Glutamatergic neuron (in vitro differentiated cells): ENCODE data around the gene RTN4. TPM values are rescaled to one million over a fixed set of nuclear protein-coding genes. Genes with fewer than 3 reads are reported as not detected.
A peak's percentile ranks its signal among the peaks of the same experiment; 100 is the strongest.

Source experiments
- DNase-seq: peaks from one replicate; pipeline ENCODE4 v3.0.0; 2022
- H3K27ac Mint-ChIP-seq: one replicate; pipeline ENCODE4 v1.8.0; 2020; ENCODE audit warnings: mild to moderate bottlenecking, mixed read lengths, inconsistent platforms; ENCODE audit not compliant: unreplicated experiment
- H3K27me3 Mint-ChIP-seq: one replicate; pipeline ENCODE4 v1.8.0; 2020; ENCODE audit warnings: mild to moderate bottlenecking, moderate library complexity, mixed read lengths, inconsistent platforms; ENCODE audit not compliant: unreplicated experiment
- H3K36me3 Mint-ChIP-seq: one replicate; pipeline ENCODE4 v1.8.0; 2020; ENCODE audit warnings: mild to moderate bottlenecking, mixed read lengths, inconsistent platforms; ENCODE audit not compliant: unreplicated experiment
- H3K4me1 Mint-ChIP-seq: one replicate; pipeline ENCODE4 v1.8.0; 2020; ENCODE audit warnings: mild to moderate bottlenecking, low read depth, mixed read lengths, inconsistent platforms; ENCODE audit not compliant: unreplicated experiment
- H3K4me3 Mint-ChIP-seq: one replicate; pipeline ENCODE4 v1.8.0; 2020; ENCODE audit warnings: mild to moderate bottlenecking, mixed read lengths, inconsistent platforms; ENCODE audit not compliant: unreplicated experiment
- H3K9me3 Mint-ChIP-seq: one replicate; pipeline ENCODE4 v1.8.0; 2020; ENCODE audit warnings: mild to moderate bottlenecking, moderate library complexity, mixed read lengths, inconsistent platforms; ENCODE audit not compliant: unreplicated experiment
- total RNA-seq: library from RNA; stranded (reverse); fragmentation: NEBNext Ultra II Directional; extraction: Animal tissue kit (Norgen Biotek cat#: 25700); gene quantifications from one replicate; pipeline ENCODE4 v1.2.1, GENCODE V29; 2021; ENCODE audit not compliant: unreplicated experiment
- TF ChIP-seq, protein P1 (sequence below): fragments of 200-600 bp; sonication (generic); IDR thresholded peaks from one replicate; pipeline ENCODE4 v1.5.0; 2021; ENCODE audit not compliant: partially characterized antibody, unreplicated experiment

The RTN4 gene
- total RNA-seq, 1 donor from 2014 or later = 772 TPM

DNA sequence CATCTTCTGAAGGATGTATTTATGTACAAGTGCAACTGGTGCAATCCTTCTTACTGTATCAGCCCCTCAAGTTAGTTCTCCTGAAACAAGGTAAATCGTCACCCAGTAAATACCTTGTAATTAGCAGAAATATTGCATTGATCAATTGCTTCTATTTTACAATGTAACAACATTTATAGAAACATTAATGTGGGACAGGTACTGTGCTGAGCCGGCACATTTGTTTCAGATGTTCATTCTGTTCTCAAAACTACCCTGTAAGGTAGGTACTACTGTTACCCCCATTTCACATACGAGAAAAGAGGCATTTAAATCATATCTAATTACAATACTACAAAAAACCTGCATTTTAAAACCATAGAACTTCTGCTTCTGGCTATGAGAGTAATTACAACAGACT, 19.5 kb downstream of the RTN4 start:
- Mint-ChIP-seq H3K27me3 (peaks cover 2% of the 10 kb centered on the region), H3K4me1 (peaks cover 37% of the 10 kb centered on the region), H3K4me3 (peak overlapping the region; percentile 47), H3K9me3 (peaks cover 10% of the 10 kb centered on the region), H3K36me3 (no peaks in the 10 kb centered on the region), H3K27ac (no peak overlapping the region)
- TF ChIP-seq, protein P1, sequence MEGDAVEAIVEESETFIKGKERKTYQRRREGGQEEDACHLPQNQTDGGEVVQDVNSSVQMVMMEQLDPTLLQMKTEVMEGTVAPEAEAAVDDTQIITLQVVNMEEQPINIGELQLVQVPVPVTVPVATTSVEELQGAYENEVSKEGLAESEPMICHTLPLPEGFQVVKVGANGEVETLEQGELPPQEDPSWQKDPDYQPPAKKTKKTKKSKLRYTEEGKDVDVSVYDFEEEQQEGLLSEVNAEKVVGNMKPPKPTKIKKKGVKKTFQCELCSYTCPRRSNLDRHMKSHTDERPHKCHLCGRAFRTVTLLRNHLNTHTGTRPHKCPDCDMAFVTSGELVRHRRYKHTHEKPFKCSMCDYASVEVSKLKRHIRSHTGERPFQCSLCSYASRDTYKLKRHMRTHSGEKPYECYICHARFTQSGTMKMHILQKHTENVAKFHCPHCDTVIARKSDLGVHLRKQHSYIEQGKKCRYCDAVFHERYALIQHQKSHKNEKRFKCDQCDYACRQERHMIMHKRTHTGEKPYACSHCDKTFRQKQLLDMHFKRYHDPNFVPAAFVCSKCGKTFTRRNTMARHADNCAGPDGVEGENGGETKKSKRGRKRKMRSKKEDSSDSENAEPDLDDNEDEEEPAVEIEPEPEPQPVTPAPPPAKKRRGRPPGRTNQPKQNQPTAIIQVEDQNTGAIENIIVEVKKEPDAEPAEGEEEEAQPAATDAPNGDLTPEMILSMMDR = no peak
- no peak for DNase-seq

- Mint-ChIP-seq H3K4me1 (peaks cover 35% of the 10 kb centered on the region), H3K27ac (no peak overlapping the region), H3K9me3 (peaks cover 4% of the 10 kb centered on the region), H3K4me3 (no peak overlapping the region), H3K27me3 (peaks cover 2% of the 10 kb centered on the region), H3K36me3 (no peaks in the 10 kb centered on the region)
- DNase-seq = no peak
- TF ChIP-seq, protein P1 = no peak
Observed at GRCh38 chr2:55029098-55029497, 21.2 kb downstream of the RTN4 start.

DNA sequence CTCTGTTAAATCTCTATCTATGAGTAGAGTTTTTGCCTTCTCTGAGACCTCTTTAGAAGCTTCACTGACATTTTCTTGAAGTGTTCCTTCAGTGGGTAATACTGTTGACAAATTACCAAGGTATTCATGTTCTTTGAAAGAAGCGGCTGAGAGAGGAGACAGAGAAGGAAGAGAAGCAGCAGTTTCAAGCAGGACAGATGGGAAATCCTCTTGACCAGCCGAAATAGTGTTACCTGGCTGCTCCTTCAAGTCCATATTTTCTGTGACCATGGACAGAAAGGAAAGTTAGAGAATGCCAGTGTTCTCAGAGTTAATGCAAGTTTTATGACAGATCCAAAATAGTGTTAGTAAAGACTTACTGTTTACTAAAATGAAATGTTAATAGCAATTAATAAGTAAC, 23.0 kb downstream of the RTN4 start:
- H3K4me3 Mint-ChIP-seq = no peak overlapping the region
- H3K9me3 Mint-ChIP-seq = peaks cover 2% of the 10 kb centered on the region
- H3K27ac Mint-ChIP-seq = no peak overlapping the region
- TF ChIP-seq, protein P1 = no peak
- peaks cover 2% of the 10 kb centered on the region for H3K27me3 Mint-ChIP-seq
- no peaks in the 10 kb centered on the region for H3K36me3 Mint-ChIP-seq
- H3K4me1 Mint-ChIP-seq = peaks cover 28% of the 10 kb centered on the region
- DNase-seq = no peak

DNA sequence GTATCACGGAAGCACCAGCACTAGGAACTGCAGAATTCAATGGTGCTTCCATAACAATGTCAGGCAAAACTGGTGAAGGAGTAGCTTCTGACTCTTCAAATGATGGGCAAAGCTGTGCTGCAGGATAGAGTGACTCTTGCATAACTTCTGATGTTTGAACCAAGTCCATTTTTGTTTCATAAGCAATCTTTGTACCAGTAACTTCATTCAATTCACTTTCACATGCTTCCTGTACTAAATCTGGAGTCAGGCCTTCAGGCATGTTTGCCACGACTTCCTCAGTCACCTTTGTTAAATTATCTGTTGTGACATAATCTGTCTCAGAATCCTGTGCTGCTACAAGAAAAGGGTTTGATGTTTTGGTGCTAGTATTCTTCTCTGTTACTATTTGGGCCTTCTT, 24.0 kb downstream of the RTN4 start:
- DNase-seq = no peak
- Mint-ChIP-seq H3K27ac (no peak overlapping the region), H3K4me3 (no peak overlapping the region), H3K4me1 (peaks cover 21% of the 10 kb centered on the region), H3K36me3 (no peaks in the 10 kb centered on the region), H3K27me3 (peaks cover 2% of the 10 kb centered on the region), H3K9me3 (no peaks in the 10 kb centered on the region)
- TF ChIP-seq, protein P1 = no peak

GRCh38 chr2:55025627-55026026, 24.6 kb downstream of the RTN4 start:
- TF ChIP-seq, protein P1 = no peak
- H3K4me3 Mint-ChIP-seq = no peak overlapping the region
- H3K9me3 Mint-ChIP-seq = no peaks in the 10 kb centered on the region
- no peak overlapping the region for H3K27ac Mint-ChIP-seq
- no peaks in the 10 kb centered on the region for H3K36me3 Mint-ChIP-seq
- peaks cover 19% of the 10 kb centered on the region for H3K4me1 Mint-ChIP-seq
- H3K27me3 Mint-ChIP-seq = peaks cover 2% of the 10 kb centered on the region
- DNase-seq = no peak
